Measurements from ENCODE around the gene IKZF2.

GRCh38 chr2:212979046-212979612 is 172.3 kb downstream of the IKZF2 start:
- TF ChIP-seq CTCF (optimal IDR thresholded peaks at IDR 0.05 in 1 of 3, IDR thresholded peaks at IDR 0.05 in 1 of 3, conservative IDR thresholded peaks at IDR 0.05 in 1 of 3; ENCODE audit: extremely low read depth in 1 of 3, insufficient read depth in 2 of 3, low read length in 3 of 3) (no peak), EZH2 (IDR thresholded peaks at IDR 0.05; ENCODE audit: low read length) (no peak)

Measured in keratinocyte (primary cell).